GM12892 (cell line): ENCODE results near the gene RPS19BP1.

ENCODE experiments used
- POLR2A ChIP-seq: IDR thresholded peaks from 2 replicates; pipeline ENCODE4 v1.6.1; 2011; ENCODE audit warnings: low read depth, low read length, control low read depth
- POLR2AphosphoS5 ChIP-seq: IDR thresholded peaks from 2 replicates; pipeline ENCODE4 v1.6.1; 2011; ENCODE audit warnings: low read depth, low read length, control low read depth
- TAF1 ChIP-seq: IDR thresholded peaks from 2 replicates; pipeline ENCODE4 v1.6.1; 2011; ENCODE audit warnings: low read depth, mild to moderate bottlenecking, control low read depth, low read length, borderline replicate concordance

DNA sequence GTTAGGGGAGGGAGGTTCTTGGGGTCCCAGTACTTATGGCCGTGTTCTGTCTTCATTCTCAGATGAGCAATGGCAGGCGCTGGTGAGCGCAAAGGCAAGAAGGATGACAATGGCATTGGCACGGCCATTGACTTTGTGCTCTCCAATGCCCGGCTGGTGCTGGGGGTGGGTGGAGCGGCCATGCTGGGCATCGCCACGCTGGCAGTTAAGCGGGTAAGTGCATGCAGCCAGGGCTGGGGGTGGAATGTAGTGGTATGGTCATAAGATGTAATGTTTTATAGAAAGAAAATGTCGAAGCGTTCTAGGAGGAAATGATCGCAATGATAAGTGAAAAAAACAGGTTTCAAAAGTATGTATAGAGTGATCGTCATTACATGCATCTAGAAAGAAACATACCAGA lies 21.3 kb downstream of the RPS19BP1 start:
- TF ChIP-seq POLR2AphosphoS5 (no peak), POLR2A (no peak), TAF1 (no peak)
